Lower leg skin (tissue), 4 donors: ENCODE data around the gene EFEMP1. TPM values are rescaled to one million over a fixed set of nuclear protein-coding genes. Genes with fewer than 3 reads are reported as not detected.

Experiments
- DNase-seq, 2 donors: peaks; one replicate each; pipeline ENCODE4 v3.0.0-alpha.2; 2019; ENCODE audit warnings: low spot score in 2 of 2
- H3K4me3 ChIP-seq: fragments of 200-600 bp; sonication (generic); 2 replicates; pipeline ENCODE4 v1.5.1; 2017; ENCODE audit warnings: mild to moderate bottlenecking, low read depth; ENCODE audit not compliant: poor library complexity, severe bottlenecking
- CTCF ChIP-seq, 3 donors: fragments of 450-650 bp; IDR thresholded peaks; one replicate each; pipeline ENCODE4 v1.5.1; 2016; ENCODE audit warnings: antibody characterized with exemption in 3 of 3, mild to moderate bottlenecking in 3 of 3, moderate library complexity in 2 of 3
- POLR2A ChIP-seq, 2 donors: fragments of 450-650 bp; IDR thresholded peaks; one replicate each; pipeline ENCODE4 v1.6.1; 2016 to 2017; ENCODE audit warnings: antibody characterized with exemption in 2 of 2, mild to moderate bottlenecking in 1 of 2, moderate library complexity in 1 of 2
- WGBS, 2 donors: methylation state at CpG; one replicate each; pipeline ENCODE4 v1.1.5; 2018; 5-methylcytosine and 5-hydroxymethylcytosine counted together
- intact Hi-C: fragments of 100-400 bp; cut with DNase I; formaldehyde crosslinking; loops from one replicate; pipeline ENCODE4 v1.15.0; 2023; ENCODE audit warnings: low total_unique reads
- total RNA-seq, 4 donors: library from RNA; depleted of rRNA; stranded (reverse); fragments of >200 nt; gene quantifications; one replicate each; pipeline ENCODE4 v1.1.0, GENCODE V29; 2016

The EFEMP1 gene
- total RNA-seq, 4 donors from 2014 or later, result 86.2 to 113 (median 98.9) TPM

DNA sequence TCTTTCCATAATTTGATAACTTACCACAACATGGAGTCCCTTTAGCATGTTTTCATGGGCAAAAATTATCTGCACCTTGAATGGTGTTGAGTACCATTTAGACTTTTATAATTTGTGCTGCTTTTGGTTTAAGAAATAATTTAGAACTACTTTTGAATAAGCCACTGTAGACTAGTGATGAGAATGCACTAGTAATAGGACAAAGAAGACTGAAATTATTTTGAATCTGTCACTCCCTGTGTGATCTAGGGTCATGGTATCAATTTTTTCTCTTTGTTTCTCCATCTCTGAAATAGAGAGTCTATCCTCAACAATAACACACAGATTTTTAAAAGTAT is 37.7 kb downstream of the EFEMP1 start:
- TF ChIP-seq CTCF (IDR thresholded peaks at IDR 0.05) (no peak), POLR2A (IDR thresholded peaks at IDR 0.05) (no peak)
- no peak for DNase-seq
- no peak overlapping the region for H3K4me3 ChIP-seq
- intact Hi-C loops, result no loop called here

GRCh38 chr2:55885127-55885943 is 38.2 kb downstream of the EFEMP1 start:
- DNase-seq, result no peak

DNA sequence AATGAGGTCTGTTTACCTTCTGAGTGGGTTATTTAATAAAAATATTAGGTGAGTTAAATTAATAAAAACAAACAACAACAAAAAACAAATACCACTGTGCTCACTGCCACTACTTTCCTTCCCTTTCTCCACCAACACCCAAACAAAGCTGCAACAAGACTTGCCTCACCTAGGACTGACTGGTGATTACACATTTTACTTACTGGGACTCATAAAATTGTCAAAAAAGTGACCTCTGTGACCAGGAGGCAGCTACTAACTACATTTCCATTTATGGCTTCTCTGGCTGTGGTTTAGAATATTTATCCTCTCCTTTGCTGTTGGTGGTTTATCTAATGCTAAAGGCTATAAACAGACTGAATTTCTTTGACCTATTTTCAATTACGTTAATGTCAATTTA is 39.8 kb downstream of the EFEMP1 start:
- 79 to 82% methylated on average over 1 of the region's 1 CpG for WGBS, 2 donors
- intact Hi-C loops, result no loop called here
- DNase-seq, result no peak
- no peak overlapping the region for H3K4me3 ChIP-seq
- TF ChIP-seq POLR2A (IDR thresholded peaks at IDR 0.05) (no peak), CTCF (IDR thresholded peaks at IDR 0.05) (no peak)

More at GRCh38 chr2:55885127-55885943, 38.2 kb downstream of the EFEMP1 start:
- intact Hi-C loops, result no loop called here
- 73 to 77% methylated on average over 10 to 11 of the region's 11 CpGs for WGBS, 2 donors
- TF ChIP-seq CTCF (IDR thresholded peaks at IDR 0.05) (no peak), POLR2A (IDR thresholded peaks at IDR 0.05) (no peak)
- H3K4me3 ChIP-seq, result no peak overlapping the region

DNA sequence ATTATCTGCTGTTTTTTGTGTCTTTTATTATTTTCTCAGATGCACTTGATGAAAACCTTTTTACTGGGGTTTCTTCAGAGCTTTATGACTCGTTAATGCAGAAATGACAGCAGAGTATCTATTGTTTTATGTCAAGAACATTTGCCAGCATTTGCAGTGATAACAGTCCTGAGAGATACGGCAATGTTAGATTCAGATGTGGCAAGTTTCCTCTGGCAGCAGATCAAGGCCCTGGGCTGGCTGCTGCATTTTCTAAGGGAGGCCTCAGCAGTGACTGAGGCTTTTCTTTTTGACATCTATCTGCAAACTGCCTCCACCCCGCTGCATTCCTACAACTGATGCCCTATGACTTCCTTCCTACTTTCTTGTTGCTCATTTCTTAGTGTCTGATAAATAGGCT is 40.2 kb downstream of the EFEMP1 start:
- 27% methylated on average over 3 of the region's 3 CpGs for WGBS, 2 donors
- TF ChIP-seq CTCF (IDR thresholded peaks at IDR 0.05) (no peak), POLR2A (IDR thresholded peaks at IDR 0.05) (no peak)
- no peak overlapping the region for H3K4me3 ChIP-seq
- intact Hi-C loops, result no loop called here
- no peak for DNase-seq

DNA sequence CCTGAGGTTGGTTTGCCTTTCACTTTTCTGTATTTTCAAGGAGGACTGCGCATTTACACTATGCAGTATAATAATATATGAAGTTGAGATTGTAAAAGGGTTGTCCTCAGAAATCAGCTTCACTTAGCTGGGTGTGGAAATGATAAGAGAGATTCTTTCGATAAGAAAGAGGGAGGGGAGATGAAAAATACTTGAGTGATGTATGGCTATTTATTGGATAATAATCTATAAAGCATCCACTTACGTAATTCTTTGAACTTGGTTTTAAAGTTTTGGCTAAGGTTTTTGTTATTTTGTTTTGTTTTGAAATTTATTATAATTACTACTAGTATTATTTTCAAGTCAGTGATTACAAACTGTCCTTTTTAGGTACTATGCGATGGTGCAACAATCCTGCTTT is 40.6 kb downstream of the EFEMP1 start:
- 80 to 83% methylated on average over 4 of the region's 4 CpGs for WGBS, 2 donors
- DNase-seq, result no peak
- TF ChIP-seq CTCF (IDR thresholded peaks at IDR 0.05), result no peak
- no peak for TF ChIP-seq POLR2A (IDR thresholded peaks at IDR 0.05)
- H3K4me3 ChIP-seq, result no peak overlapping the region
- intact Hi-C loops, result no loop called here
